Gastroesophageal sphincter (tissue), 4 donors: ENCODE measurements around the gene ZBTB16. TPM values are rescaled to one million over a fixed set of nuclear protein-coding genes. Genes with fewer than 3 reads are reported as not detected.
A peak's percentile ranks its signal among the peaks of the same experiment; 100 is the strongest.

Source experiments
- ATAC-seq: fragments of 150-250 bp; one replicate; pipeline ENCODE4 v1.9.1; 2016; ENCODE audit warnings: mild to moderate bottlenecking, moderate library complexity
- H3K27ac ChIP-seq, 4 donors: fragments of 200-600 bp; sonication (generic) in 3 of 4; 1 replicate in 3 of 4; 2 replicates in 1 of 4; pipeline ENCODE4 v1.5.1; 2016 to 2019
- H3K27me3 ChIP-seq: fragments of 200-600 bp; sonication (generic); one replicate; pipeline ENCODE4 v1.5.1; 2019
- H3K36me3 ChIP-seq, 2 donors: fragments of 200-600 bp; sonication (generic); one replicate each; pipeline ENCODE4 v1.5.1; 2019; ENCODE audit warnings: control low read depth in 1 of 2
- H3K4me1 ChIP-seq, 3 donors: fragments of 200-600 bp; sonication (generic); 1 replicate in 2 of 3; 2 replicates in 1 of 3; pipeline ENCODE4 v1.5.1; 2016 to 2019; ENCODE audit warnings: control low read depth in 2 of 3
- H3K4me3 ChIP-seq, 2 donors: fragments of 200-600 bp; sonication (generic); one replicate each; pipeline ENCODE4 v1.5.1; 2019; ENCODE audit warnings: mild to moderate bottlenecking in 1 of 2, moderate library complexity in 1 of 2
- H3K9me3 ChIP-seq, 3 donors: fragments of 200-600 bp; sonication (generic); one replicate each; pipeline ENCODE4 v1.5.1; 2017 to 2019; ENCODE audit warnings: control low read depth in 2 of 3
- CTCF ChIP-seq, 4 experiments: fragments of 200-600 bp in 2 of 4; fragments of 450-650 bp in 2 of 4; sonication (generic) in 1 of 4; IDR thresholded peaks; one replicate each; pipeline ENCODE4 v1.5.1; 2017 to 2019; ENCODE audit warnings: antibody characterized with exemption in 4 of 4, mild to moderate bottlenecking in 2 of 4, moderate library complexity in 2 of 4
- EP300 ChIP-seq: sonication (generic); formaldehyde crosslinking; IDR thresholded peaks from one replicate; pipeline ENCODE4 v1.6.1; 2017; ENCODE audit warnings: antibody characterized with exemption, mild to moderate bottlenecking
- POLR2A ChIP-seq, 2 donors: fragments of 450-650 bp; IDR thresholded peaks; one replicate each; pipeline ENCODE4 v1.6.1; 2017; ENCODE audit warnings: antibody characterized with exemption in 2 of 2, mild to moderate bottlenecking in 2 of 2, moderate library complexity in 1 of 2
- POLR2AphosphoS5 ChIP-seq: sonication (generic); formaldehyde crosslinking; IDR thresholded peaks from one replicate; pipeline ENCODE4 v1.6.1; 2017; ENCODE audit warnings: antibody characterized with exemption
- whole genome bisulfite sequencing, 2 donors: methylation state at CpG; one replicate each; pipeline ENCODE4 v1.1.5; 2018; ENCODE audit warnings: low coverage in 1 of 2; 5-methylcytosine and 5-hydroxymethylcytosine counted together
- total RNA-seq, 4 donors: library from RNA; depleted of rRNA; stranded (reverse); fragments of >200 nt; gene quantifications; one replicate each; pipeline ENCODE4 v1.1.0, GENCODE V29; 2016

Gene ZBTB16
- total RNA-seq, 4 donors from 2014 or later, result 153 to 284 (median 232) TPM

GRCh38 chr11:114173843-114174242 lies 114.3 kb downstream of the ZBTB16 start:
- H3K27ac ChIP-seq, result peak overlapping the region; percentile 91 to 100 (median 97)
- H3K27me3 ChIP-seq, result no peaks in the 10 kb centered on the region
- 76 to 91% methylated on average over 5 of the region's 5 CpGs for WGBS, 2 donors
- no peak overlapping the region for H3K4me3 ChIP-seq
- no peaks in the 10 kb centered on the region for H3K9me3 ChIP-seq
- TF ChIP-seq POLR2A (IDR thresholded peaks at IDR 0.05) (no peak), POLR2AphosphoS5 (no peak), EP300 (no peak), CTCF (IDR thresholded peaks at IDR 0.05) (no peak)
- peaks cover 76 to 100% (median 92%) of the 10 kb centered on the region in 3 donors for H3K4me1 ChIP-seq
- ATAC-seq, result no peak
- H3K36me3 ChIP-seq, result peaks cover 0 to 5% of the 10 kb centered on the region in 2 donors

- no peak for ATAC-seq
- H3K27ac ChIP-seq, result peak overlapping the region; percentile 91 to 100 (median 97)
- WGBS, 2 donors, result 80% methylated on average over 2 of the region's 3 CpGs; no CpG with 5 or more reads in 1 of the 2 donors
These were observed 115.4 kb downstream of the ZBTB16 start for GRCh38 chr11:114174712-114175495.

GRCh38 chr11:114175706-114176105 lies 116.2 kb downstream of the ZBTB16 start:
- Histone ChIP-seq H3K4me3 (no peak overlapping the region), H3K4me1 (peaks cover 65 to 96% (median 82%) of the 10 kb centered on the region in 3 donors), H3K27me3 (no peaks in the 10 kb centered on the region), H3K27ac (peak overlapping the region; percentile 91 to 100 (median 97)), H3K9me3 (no peaks in the 10 kb centered on the region), H3K36me3 (no peaks in the 10 kb centered on the region)
- no peak for ATAC-seq
- WGBS, 2 donors, result 68% methylated on average over 4 of the region's 6 CpGs; no CpG with 5 or more reads in 1 of the 2 donors
- TF ChIP-seq POLR2AphosphoS5 (no peak), POLR2A (IDR thresholded peaks at IDR 0.05) (no peak), CTCF (IDR thresholded peaks at IDR 0.05) (no peak), EP300 (no peak)

More at GRCh38 chr11:114174712-114175495, 115.4 kb downstream of the ZBTB16 start:
- no peaks in the 10 kb centered on the region for H3K36me3 ChIP-seq
- peaks cover 69 to 96% (median 82%) of the 10 kb centered on the region in 3 donors for H3K4me1 ChIP-seq
- H3K27me3 ChIP-seq, result no peaks in the 10 kb centered on the region
- no peaks in the 10 kb centered on the region for H3K9me3 ChIP-seq
- H3K4me3 ChIP-seq, result no peak overlapping the region
- TF ChIP-seq CTCF (IDR thresholded peaks at IDR 0.05) (no peak), EP300 (no peak), POLR2AphosphoS5 (no peak), POLR2A (IDR thresholded peaks at IDR 0.05) (no peak)

- peaks cover 59 to 96% (median 82%) of the 10 kb centered on the region in 3 donors for H3K4me1 ChIP-seq
- no peaks in the 10 kb centered on the region for H3K9me3 ChIP-seq
- no peaks in the 10 kb centered on the region for H3K36me3 ChIP-seq
- no peaks in the 10 kb centered on the region for H3K27me3 ChIP-seq
- H3K4me3 ChIP-seq, result no peak overlapping the region
- no peak for ATAC-seq
- peak overlapping the region; percentile 91 to 100 (median 97) for H3K27ac ChIP-seq
- WGBS, 2 donors, result 95% methylated on average over 6 of the region's 8 CpGs; no CpG with 5 or more reads in 1 of the 2 donors
- no peak for TF ChIP-seq CTCF (IDR thresholded peaks at IDR 0.05)
- TF ChIP-seq POLR2AphosphoS5, result no peak
- TF ChIP-seq EP300, result no peak
- no peak for TF ChIP-seq POLR2A (IDR thresholded peaks at IDR 0.05)
These were observed 116.8 kb downstream of the ZBTB16 start for GRCh38 chr11:114176321-114176720.
